HG02943 (cell line): Measurements from ENCODE around the gene MLLT10.

Source experiments
- ATAC-seq: cut with Tn5 transposase; IDR thresholded peaks from one replicate; pipeline ENCODE4 v1.9.1; 2021; ENCODE audit warnings: mild to moderate bottlenecking, low read depth, moderate library complexity; ENCODE audit not compliant: unreplicated experiment

MLLT10 gene

DNA sequence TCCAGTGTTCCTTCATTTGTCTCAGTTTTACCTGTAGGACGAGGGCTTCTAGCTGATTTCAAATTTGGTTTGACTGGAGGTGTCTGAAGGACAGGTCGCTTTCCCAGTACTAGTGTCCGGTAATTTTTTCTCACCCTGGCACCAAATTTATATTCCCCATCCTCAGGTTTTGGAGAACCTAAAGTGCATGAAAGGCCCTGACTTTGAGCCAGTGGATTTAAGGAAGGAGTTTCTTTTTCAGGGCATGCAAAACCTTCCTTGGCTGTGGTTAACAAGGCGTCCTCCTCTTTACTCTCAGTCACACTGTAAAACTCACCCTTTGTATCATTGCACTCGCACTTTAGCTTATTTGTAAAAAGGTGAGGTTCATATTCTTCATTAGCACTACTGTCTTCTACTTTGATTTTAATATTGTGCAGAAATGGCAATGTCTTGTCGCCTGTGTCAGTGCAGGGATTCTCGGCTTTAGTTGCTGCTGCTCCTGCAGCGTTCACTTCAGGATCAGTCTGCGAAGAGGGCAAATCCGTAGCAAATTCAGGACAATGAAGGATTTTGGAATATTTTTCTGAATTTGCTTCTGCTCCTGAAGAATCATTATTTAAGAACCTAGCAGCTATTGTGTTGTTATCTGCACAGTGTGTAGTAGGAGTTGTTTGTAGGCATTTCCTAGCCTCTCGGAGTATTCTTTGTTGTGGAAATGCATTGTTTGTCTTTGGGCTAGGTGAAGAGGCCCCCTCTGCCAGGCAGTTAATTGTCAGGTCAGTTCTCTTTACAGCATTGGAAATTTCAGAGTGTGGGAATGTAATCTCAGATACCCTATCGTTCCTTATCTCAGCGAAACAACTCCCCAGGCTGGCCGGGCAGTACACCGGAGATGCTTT, 18.4 kb upstream of the MLLT10 start:
- no peak for ATAC-seq

- ATAC-seq: peak; percentile 54
Observed at GRCh38 chr10:21516242-21517131, 17.5 kb upstream of the MLLT10 start.

DNA sequence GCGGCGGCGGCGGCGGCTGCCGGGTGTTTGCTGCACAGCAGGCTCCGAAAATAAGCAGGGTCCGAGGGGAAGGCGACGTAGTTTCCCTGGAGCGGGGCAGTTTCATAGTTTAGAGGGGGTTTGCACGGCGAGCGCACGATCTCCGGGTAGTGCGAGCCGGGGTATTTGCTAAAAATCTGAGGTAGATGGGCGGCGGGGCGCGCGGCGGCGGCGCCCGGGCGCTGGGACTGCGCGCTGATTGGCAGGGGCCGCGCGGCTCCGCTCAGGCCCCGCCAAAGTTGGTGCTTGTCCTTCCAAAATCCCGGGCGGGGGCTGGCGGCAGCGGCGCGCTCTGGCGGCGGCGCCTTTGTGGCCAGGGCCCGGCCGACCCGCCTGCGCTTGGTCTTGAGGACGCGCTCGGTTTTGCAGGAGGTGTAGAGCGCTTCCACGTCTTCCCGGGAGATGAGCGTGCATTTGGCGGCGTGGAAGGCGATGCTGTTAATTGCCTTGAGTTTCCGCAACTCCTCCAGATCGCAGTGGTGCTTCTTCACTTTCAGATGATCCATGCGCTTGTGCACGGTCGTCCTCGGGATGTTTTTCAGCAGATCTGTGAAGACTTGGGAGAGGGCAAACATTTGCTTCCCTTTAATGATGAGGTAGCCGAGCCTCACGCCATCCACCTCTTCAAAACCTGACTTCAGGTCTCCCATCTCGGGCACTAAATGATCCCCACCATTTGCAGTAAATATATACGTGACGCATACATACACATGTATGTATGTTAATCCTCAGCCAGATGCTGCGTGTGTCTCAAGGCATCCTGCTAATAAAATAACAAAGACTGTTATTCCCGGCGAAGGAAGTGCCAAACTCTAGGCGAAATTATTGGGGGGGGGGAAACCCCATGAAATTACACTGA, 16.6 kb upstream of the MLLT10 start:
- peak; percentile 52 for ATAC-seq

- ATAC-seq: no peak
Observed at GRCh38 chr10:21518149-21518640, 15.8 kb upstream of the MLLT10 start.

GRCh38 chr10:21518641-21519396, 15.2 kb upstream of the MLLT10 start:
- no peak for ATAC-seq

GRCh38 chr10:21519397-21519933, 14.6 kb upstream of the MLLT10 start:
- ATAC-seq: no peak

DNA sequence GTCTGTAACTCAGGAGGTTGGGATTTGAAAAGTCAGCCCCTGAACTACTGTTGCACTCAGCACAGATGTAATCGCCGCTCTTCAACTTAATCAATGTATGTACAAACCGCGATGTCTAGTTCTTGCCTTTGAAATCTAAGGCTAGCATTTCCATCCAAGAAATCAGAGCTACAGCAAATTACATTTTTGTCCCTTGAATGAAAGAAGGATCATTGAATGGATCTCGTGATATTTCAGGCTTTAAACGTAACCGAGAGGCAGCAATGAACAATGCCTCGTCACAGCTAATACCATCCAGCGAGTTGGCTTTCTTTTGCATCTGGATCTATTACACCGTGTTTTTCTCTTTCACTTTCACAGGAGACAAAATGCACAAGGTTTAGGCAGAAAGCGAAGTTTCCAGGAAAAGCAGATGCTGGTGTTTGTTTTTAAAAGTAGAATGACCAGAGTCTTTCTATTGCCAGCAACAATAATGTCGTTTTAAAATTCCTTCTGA, 14.0 kb upstream of the MLLT10 start:
- ATAC-seq: no peak

- ATAC-seq: no peak
Observed at GRCh38 chr10:21520509-21520908, 13.5 kb upstream of the MLLT10 start.

- ATAC-seq: no peak
Observed at GRCh38 chr10:21520949-21521348, 13.1 kb upstream of the MLLT10 start.

GRCh38 chr10:21521751-21522533, 12.1 kb upstream of the MLLT10 start:
- ATAC-seq: no peak

DNA sequence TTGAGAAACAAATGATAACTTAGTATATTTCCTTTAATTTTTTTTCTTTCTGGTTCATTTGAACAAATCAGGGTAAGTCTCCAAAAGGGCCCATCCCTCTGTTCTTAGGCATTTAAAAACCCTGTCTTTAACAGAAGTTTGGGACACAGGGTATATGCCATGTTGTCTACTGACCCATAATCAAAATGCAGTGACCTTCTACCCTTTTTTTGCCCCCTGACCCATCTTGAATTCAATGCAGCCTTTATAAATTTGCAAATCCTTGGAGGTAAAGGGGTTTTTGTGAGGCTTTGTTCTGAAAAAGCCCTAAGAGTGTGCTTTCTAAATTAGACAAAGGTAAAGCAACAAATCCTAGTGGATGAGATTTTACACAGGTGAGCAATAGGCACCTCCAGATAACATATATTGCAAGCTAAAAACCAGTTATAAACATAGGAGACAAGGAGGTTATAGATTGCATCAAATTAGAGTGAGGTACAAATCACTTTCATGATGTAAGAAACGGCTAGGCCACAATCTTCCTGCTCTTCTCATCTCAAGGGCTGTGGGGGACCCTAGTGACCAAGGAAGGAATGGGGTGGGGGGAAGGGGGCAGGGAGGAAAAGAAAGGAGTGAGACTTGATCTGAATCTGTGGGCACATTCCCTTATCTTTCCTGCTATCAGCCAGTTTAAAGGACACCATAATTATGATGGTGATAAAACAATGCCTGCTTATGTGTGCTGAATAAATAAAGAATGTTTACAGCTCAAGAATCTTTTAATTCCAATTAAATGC, 11.2 kb upstream of the MLLT10 start:
- no peak for ATAC-seq

DNA sequence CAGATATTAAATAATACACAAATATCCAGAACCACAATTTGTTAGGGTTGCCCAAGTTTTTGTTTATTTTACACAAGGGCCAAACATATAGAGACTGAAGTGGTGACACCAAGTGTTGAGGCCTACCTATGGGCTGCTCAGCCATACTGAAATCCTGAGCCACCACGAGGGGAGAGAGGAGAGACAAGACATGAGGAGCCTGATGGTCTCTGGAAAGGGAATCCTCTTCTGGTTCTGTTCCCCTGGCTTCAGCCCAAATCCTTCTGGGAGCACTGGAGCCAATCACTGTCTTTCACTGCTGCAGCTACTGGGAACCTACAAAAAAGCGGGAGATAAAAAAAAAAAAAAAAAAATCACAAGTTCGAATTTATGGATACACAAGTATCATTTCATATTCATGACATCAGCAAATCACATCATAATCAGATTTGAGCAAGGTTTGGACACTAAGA, 10.4 kb upstream of the MLLT10 start:
- no peak for ATAC-seq

DNA sequence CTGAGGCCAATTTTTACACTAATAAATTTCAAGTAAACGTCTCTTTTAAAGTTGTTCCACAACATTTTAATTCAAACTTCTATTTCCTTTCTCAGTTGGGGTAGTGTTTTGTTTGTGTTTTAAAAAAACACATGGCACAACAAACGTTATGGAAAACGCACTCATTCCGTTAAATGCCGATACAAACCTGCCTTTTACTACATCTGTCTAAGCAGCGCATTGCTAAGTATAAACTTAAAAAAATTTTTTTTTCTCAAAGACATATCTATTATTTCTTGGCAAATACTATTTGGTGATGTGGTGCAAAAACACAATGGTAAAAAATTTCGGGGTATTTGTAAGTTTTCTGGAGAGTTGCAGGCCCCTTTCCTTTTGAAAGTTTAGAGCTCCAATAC, 9.9 kb upstream of the MLLT10 start:
- no peak for ATAC-seq

DNA sequence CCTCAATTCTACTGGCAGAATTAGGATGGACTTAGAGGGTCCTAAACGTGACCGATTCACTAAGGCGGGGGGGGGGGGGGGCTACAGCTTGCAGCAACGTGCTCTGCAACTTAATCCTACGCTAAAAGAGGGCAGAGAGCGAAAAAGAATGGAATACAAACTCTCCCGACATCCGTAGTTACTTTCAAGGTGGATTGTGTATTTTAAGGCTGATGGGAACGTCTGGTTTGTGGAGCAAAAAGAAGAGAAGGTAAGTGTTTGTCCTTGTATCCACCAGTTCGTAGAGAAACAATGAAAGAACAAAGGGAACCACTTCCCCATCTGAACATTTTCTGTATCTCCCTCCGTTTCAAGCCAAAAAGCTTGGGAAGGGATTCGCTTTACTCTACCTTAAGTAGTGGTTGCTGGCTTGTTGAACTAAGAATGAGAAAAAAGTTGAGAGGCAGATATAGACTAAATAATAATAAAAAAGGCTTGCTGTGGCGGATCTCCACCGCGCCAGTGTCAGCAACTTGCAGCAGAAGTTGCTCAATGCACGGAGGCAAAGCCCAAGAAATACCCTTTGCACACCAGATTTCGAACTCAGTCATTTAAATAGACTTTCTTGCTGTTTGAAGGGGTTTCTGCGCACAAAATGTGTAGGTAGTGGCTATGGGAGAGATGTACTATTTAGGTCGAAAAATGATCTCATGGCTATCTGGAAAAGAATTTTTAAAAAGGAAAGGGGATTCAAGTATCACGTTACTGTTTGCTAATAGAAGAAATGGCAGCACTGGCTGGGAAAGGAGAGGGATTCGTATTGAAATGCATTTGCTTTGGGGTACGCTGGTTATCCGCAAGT, 9.3 kb upstream of the MLLT10 start:
- no peak for ATAC-seq

- ATAC-seq: peak; percentile 44
Observed at GRCh38 chr10:21525367-21526187, 8.5 kb upstream of the MLLT10 start, which contains the start of gene SKIDA1. Gene SKIDA1 (minus strand): TSS chr10:21525682. CDS start chr10:21517822, 7,860 bp downstream.
